Anterior cingulate cortex (tissue), 58 donors: ENCODE measurements around the gene FOXE3.
"Not testable (repeated sequence)": the region's sequence is repeated elsewhere in the genome, so short reads cannot be mapped to it uniquely, and the experiment has no call there.

ENCODE experiments used
- DNase-seq, 58 donors: peaks; one replicate each; lab custom pipeline; 2025; lab: John Stamatoyannopoulos, UW

The FOXE3 gene

DNA sequence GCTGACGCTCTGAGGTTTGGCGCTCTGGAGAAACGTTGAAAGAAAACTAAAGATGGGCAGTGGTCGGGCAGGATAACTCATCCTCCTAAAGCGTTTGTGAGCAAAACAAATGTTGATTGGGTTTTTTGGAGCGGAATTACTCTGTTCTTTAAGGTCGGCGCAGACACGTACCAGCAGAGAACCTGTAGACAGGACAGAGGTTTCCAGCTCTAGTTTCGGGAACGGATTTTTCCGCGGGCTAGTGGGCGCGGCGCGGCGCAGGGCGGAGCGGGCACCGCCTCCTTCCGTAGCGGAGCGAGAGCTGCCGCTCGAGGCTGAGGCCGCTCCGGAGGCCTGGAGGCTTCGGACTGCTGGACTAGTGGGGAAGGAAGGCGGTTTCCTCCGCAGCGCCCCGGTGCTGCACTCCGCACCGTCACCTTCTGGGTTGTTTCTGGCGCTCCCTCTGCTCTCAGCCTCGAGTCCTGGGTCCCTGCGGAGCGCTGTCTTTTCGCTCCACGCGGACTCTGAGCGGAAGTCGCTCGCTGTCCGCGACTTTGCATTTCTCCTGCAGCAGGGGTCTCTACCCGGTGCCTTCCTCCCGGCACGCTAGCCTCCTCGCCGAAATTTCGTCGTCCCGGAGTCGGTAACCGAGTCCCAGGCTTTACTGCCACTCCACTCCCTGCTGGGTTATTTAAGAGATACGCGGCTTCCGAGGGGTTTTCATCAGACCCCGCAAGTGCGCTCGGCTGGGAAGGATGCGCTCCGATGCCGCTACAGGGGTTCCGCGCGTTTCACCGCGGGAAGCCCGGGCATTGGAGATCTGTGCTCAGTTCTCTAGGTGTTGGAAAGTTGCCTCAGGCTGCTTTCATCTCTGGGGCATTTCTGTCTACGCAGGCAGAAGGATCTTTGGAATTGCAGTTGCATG lies 28.7 kb downstream of the FOXE3 start:
- no peak for DNase-seq

DNA sequence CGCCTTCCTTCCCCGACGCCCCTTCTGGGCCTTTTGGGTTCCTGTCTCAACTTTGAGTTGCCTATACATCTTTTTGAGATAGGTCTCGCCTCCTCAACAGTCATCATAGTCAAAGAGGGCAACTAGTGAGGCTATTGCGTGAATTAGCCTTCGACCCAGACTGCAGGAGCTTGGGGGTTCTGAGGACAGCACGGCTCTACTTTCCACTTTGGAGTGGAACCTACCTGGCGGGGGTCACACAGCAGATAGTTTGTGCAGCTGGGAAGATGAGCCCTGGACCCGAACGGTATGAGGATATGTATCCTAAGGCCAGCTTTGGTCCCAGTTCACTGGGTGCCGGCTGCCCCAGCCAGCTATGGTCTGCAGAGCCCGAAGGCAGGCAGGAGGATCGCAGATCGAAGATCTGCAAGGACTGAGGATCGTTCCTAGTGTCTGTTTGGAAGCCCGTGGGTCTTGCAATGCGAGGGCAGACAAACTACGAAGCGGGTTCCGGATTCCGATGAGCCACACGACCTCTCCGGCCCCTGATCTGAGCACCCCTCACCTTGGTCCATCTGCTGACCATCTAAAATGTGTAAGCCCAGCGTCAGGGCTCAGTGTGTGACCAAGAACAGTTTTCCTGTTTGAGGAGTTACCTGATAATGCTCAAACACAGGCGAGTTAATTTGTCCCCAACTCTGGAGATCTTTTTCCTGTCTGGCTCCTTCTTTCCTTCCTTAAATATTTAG lies 29.9 kb downstream of the FOXE3 start:
- DNase-seq, result no peak

DNA sequence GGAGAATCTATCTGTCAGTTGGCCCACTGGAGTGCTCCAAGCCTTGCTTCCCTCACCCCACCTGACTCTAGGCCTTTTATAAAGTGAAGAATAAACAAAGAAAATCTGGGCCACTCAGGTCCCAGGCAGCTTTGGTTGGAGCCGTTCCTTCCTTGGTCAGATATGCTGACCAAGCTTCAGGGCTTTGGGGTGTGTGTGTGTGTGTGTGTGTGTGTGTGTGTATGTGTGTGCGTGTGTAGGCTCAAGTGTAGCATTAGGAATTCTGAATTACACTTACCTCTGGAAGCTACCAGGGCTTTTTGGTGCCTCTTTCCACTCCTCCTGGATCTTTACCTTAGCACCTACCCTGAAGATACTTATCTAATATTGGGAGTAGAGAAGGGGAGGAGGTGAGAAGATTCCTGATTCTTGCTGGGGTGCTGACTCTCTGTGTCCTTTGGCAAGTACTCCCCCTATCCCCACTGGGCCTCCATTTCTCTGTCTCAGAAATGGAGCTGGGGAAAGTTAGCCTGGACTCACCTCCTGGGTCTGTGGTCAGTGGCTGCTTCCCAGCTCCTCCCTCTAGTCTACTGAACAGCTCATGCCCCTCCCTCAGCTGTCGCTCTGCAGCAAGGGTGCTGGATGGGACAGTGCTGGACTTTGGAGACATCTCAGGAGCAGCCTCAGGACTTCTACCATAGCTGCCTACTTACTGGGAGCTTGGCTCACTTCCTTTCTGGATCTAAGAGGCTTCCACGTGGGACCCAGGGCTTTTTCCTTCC lies 32.6 kb downstream of the FOXE3 start:
- DNase-seq, result no peak

- DNase-seq, result peak in 2 of 58 donors; percentile 1 to 3
These were observed 33.9 kb downstream of the FOXE3 start for GRCh38 chr1:47449822-47450552.

GRCh38 chr1:47450606-47451005 lies 34.5 kb downstream of the FOXE3 start:
- DNase-seq, result no peak

DNA sequence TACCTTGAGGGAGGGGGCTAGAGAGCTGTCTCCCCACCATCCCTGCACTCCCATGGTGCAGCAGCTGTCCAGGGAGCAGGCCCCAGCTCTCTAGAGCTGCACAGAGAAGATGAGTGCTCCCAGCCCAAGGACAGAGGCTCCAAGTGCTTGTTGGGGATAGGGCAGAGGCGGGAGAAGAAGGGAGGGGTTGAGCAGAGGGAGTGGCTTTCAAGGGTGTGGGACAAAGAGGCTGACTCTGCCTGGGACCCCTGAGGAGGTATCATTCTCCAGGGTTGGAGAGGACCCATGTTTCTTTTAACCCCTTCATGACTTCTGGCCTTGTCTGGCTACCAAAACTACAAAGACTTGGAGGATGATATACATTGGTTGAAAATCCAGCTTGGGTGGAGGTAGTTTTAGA lies 36.3 kb downstream of the FOXE3 start:
- no peak for DNase-seq

DNA sequence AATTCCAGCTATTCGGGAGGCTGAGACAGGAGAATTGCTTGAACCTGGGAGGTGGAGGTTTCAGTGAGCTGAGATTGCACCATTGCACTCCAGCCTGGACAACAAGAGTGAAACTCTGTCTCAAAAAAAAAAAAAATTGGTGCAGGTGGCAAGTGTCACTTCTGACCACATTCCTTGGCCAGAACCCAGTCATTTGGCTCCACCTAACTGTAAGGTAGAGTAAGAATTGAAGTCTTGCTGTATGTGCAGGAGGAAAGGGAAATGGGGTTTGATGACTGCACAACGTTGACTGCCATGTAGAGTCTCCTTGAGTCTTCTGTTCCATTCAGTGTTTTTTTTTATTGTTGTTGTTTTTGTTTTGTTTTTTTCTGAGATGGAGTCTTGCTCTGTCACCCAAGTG lies 37.8 kb downstream of the FOXE3 start:
- DNase-seq, result not testable (repeated sequence)

- no peak for DNase-seq
These were observed 40.2 kb downstream of the FOXE3 start for GRCh38 chr1:47456250-47456649.

DNA sequence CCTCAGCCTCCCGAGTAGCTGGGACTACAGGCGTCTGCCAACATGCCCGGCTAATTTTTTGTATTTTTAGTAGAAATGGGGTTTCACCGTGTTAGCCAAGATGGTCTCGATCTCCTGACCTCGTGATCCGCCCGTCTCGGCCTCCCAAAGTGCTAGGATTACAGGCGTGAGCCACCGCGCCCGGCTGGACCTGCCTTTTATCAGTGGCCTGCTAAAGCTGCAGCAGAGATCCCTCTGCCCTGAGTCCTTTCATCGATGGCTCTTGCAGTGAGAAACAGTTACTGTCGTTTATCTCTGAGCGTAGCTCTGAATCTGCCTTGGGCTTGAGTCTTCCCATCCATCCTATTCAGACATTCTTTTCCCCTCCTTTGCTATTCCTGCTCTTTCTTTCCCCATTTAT lies 41.5 kb downstream of the FOXE3 start:
- DNase-seq, result not testable (repeated sequence)

DNA sequence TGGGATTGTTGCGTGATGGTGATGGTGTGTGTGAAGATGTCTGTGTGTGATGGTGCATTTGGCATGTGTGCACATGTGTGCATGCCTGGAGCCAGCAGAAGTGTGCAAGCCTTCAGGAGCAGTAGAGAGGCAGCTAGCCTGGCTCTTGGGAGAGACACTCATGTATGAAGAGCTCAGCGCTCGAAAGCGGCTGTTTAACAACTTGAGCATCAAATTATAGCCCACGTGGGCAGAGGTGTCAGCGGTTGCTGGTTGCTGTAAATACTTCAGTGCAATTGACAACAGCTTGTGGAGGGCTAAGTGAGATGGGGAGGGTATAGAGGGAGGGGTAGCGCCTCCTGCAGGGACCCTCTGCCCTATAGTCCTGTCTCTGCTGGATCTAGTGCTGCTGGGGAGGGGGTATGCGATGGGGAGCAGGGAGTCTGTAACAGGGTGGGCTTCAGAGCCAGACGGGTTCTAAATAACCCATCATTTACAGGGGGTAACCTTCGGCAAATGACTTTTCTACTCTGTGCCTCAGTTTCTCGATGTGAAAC lies 43.2 kb downstream of the FOXE3 start:
- DNase-seq, result no peak

DNA sequence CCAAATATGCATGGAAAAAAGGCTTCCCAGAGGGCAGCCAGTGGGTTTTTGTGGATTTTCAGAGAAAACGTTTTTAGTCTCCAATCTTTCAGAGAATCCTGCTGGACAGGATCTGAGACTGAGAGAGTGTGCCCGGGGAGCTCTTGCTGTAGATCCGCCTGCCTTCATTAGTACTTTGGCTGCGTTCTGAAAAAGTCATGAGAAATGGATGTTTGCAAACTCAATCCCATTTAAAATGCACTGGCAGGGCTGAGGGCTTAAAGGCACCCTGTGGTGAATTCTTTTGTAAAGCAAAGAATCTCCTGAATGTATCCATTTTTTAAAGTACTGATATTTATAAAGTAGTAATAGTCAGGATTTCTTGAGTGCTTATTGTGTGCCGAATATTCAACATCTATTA lies 44.0 kb downstream of the FOXE3 start:
- DNase-seq, result no peak

DNA sequence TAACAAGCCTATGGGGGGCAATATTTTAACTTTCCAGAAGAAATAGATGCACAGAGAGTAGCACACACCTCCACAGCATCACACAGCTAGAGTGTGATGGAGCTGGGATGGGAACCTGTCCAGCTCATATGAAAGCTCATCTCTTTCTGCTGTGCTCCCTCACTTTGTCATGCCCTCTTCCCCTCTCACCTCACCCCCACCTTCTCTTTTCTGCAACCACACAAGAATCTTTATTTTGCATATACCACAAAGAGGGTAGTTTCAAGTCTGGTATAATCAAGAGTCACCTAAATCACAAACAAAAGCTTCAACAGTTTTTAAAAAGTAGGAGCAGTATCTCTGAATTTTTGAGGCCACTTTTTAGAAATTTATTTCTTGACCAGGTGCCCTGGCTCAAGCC lies 44.4 kb downstream of the FOXE3 start:
- DNase-seq, result no peak

GRCh38 chr1:47465605-47466004 lies 49.5 kb downstream of the FOXE3 start:
- no peak for DNase-seq
